ENCODE results near the gene MAPK4. TPM values are rescaled to one million over a fixed set of nuclear protein-coding genes. Genes with fewer than 3 reads are reported as not detected.
"Not testable (repeated sequence)": the region's sequence is repeated elsewhere in the genome, so short reads cannot be mapped to it uniquely, and the experiment has no call there.

Gene MAPK4
- total RNA-seq (ENCODE audit: unreplicated experiment) = 0.21 TPM
- long read RNA-seq = 0 reads

GRCh38 chr18:50559752-50560680 is at the start of gene MAPK4:
Gene MAPK4, plus strand, starts transcription at chr18:50560087. Its CDS starts 103,872 bp downstream, at chr18:50663959.
- Mint-ChIP-seq H3K9me3 (ENCODE audit: unreplicated experiment) (no peaks in the 10 kb centered on the region), H3K27me3 (ENCODE audit: unreplicated experiment) (peaks cover 14% of the 10 kb centered on the region), H3K4me1 (ENCODE audit: unreplicated experiment) (no peaks in the 10 kb centered on the region), H3K36me3 (ENCODE audit: low read depth, unreplicated experiment) (peaks cover 4% of the 10 kb centered on the region), H3K4me3 (ENCODE audit: unreplicated experiment) (peak within 1 kb of the TSS; percentile 35), H3K27ac (ENCODE audit: unreplicated experiment) (no peak within 1 kb of the TSS)
- peak; percentile 31 for DNase-seq (ENCODE audit: low spot score)
- TF ChIP-seq CTCF (IDR thresholded peaks at IDR 0.05; ENCODE audit: unreplicated experiment) = no peak

- H3K4me3 Mint-ChIP-seq (ENCODE audit: unreplicated experiment); H3K27me3 Mint-ChIP-seq (ENCODE audit: unreplicated experiment); H3K9me3 Mint-ChIP-seq (ENCODE audit: unreplicated experiment); H3K27ac Mint-ChIP-seq (ENCODE audit: unreplicated experiment); DNase-seq (ENCODE audit: low spot score); H3K36me3 Mint-ChIP-seq (ENCODE audit: low read depth, unreplicated experiment); H3K4me1 Mint-ChIP-seq (ENCODE audit: unreplicated experiment): not testable (repeated sequence)
Measured at GRCh38 chr18:50517277-50517676, 42.6 kb upstream of the MAPK4 start.

GRCh38 chr18:50518787-50519546 is 40.9 kb upstream of the MAPK4 start:
- H3K9me3 Mint-ChIP-seq (ENCODE audit: unreplicated experiment) = no peaks in the 10 kb centered on the region
- H3K4me1 Mint-ChIP-seq (ENCODE audit: unreplicated experiment) = peaks cover 7% of the 10 kb centered on the region
- H3K4me3 Mint-ChIP-seq (ENCODE audit: unreplicated experiment) = no peak overlapping the region
- no peak overlapping the region for H3K27ac Mint-ChIP-seq (ENCODE audit: unreplicated experiment)
- TF ChIP-seq CTCF (IDR thresholded peaks at IDR 0.05; ENCODE audit: unreplicated experiment) = no peak
- no peaks in the 10 kb centered on the region for H3K36me3 Mint-ChIP-seq (ENCODE audit: low read depth, unreplicated experiment)
- no peaks in the 10 kb centered on the region for H3K27me3 Mint-ChIP-seq (ENCODE audit: unreplicated experiment)
- no peak for DNase-seq (ENCODE audit: low spot score)

GRCh38 chr18:50523165-50523564 is 36.7 kb upstream of the MAPK4 start:
- no peak for DNase-seq (ENCODE audit: low spot score)
- Mint-ChIP-seq H3K9me3 (ENCODE audit: unreplicated experiment) (no peaks in the 10 kb centered on the region), H3K36me3 (ENCODE audit: low read depth, unreplicated experiment) (no peaks in the 10 kb centered on the region), H3K4me1 (ENCODE audit: unreplicated experiment) (peaks cover 16% of the 10 kb centered on the region), H3K27ac (ENCODE audit: unreplicated experiment) (no peak overlapping the region), H3K27me3 (ENCODE audit: unreplicated experiment) (no peaks in the 10 kb centered on the region), H3K4me3 (ENCODE audit: unreplicated experiment) (no peak overlapping the region)
- TF ChIP-seq CTCF (IDR thresholded peaks at IDR 0.05; ENCODE audit: unreplicated experiment) = no peak

- H3K4me3 Mint-ChIP-seq (ENCODE audit: unreplicated experiment) = no peak overlapping the region
Measured at GRCh38 chr18:50527636-50528307, 32.1 kb upstream of the MAPK4 start.

More at GRCh38 chr18:50527636-50528307, 32.1 kb upstream of the MAPK4 start:
- Mint-ChIP-seq H3K4me1 (ENCODE audit: unreplicated experiment) (peaks cover 19% of the 10 kb centered on the region), H3K27ac (ENCODE audit: unreplicated experiment) (peak overlapping the region; percentile 37), H3K36me3 (ENCODE audit: low read depth, unreplicated experiment) (peaks cover 1% of the 10 kb centered on the region), H3K9me3 (ENCODE audit: unreplicated experiment) (peaks cover 3% of the 10 kb centered on the region), H3K27me3 (ENCODE audit: unreplicated experiment) (no peaks in the 10 kb centered on the region)
- no peak for DNase-seq (ENCODE audit: low spot score)
- no peak for TF ChIP-seq CTCF (IDR thresholded peaks at IDR 0.05; ENCODE audit: unreplicated experiment)

Data from endothelial cell (in vitro differentiated cells).